Thyroid gland (tissue), 4 donors: Measurements from ENCODE around the gene ANXA9.

Experiments
- CTCF ChIP-seq, 6 experiments: fragments of 200-600 bp in 3 of 6; fragments of 450-650 bp in 3 of 6; sonication (generic) in 3 of 6; IDR thresholded peaks; one replicate each; pipeline ENCODE4 v1.5.1; 2016 to 2019; ENCODE audit warnings: antibody characterized with exemption in 6 of 6, mild to moderate bottlenecking in 2 of 6, inconsistent platforms in 1 of 6, moderate library complexity in 1 of 6
- POLR2A ChIP-seq, 2 donors: fragments of 450-650 bp; IDR thresholded peaks; one replicate each; pipeline ENCODE4 v1.6.1; 2017; ENCODE audit warnings: antibody characterized with exemption in 2 of 2, mild to moderate bottlenecking in 2 of 2, moderate library complexity in 1 of 2

GRCh38 chr1:151013518-151013917 is 31.4 kb downstream of the ANXA9 start:
- TF ChIP-seq POLR2A (IDR thresholded peaks at IDR 0.05) (peak in 1 of 2 donors; percentile 90), CTCF (IDR thresholded peaks at IDR 0.05) (no peak)
